SH-SY5Y (cell line): Measurements from ENCODE around the gene CYP11A1.

Source experiments
- GATA2 ChIP-seq: IDR thresholded peaks from 2 replicates; pipeline ENCODE4 v1.6.1; 2011; ENCODE audit warnings: mild to moderate bottlenecking, low read depth, low read length
- GATA3 ChIP-seq: IDR thresholded peaks from 2 replicates; pipeline ENCODE4 v1.6.1; 2011; ENCODE audit warnings: low read depth, mild to moderate bottlenecking, low read length, moderate library complexity

DNA sequence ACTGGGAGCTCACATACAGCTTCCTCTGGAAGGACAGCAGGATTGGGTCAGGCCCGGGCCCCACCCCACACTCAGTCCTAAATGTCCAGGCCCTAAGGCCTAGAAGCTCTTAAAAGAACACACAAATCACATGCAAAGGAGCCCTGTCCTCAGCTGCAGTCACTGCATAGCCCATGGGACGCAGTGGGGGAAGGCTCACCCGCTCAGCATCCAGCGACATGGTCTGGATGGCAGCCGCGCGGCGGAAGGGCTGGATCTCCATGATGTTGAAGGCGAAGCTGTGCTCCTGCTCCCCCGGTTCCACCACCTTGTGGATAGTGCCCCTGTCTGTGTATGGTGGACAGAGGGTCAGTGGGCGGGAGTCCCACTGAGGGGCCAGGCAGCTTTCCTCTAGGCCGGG is 44.2 kb upstream of the CYP11A1 start:
- TF ChIP-seq GATA3 (no peak), GATA2 (no peak)
